HEK293 (cell line): Measurements from ENCODE around the gene PAK6.

Experiments
- SETDB1 ChIP-seq: IDR thresholded peaks from one replicate; pipeline ENCODE4 v1.6.1; 2017; ENCODE audit warnings: mild to moderate bottlenecking, low read length, moderate library complexity, mixed read lengths; ENCODE audit not compliant: insufficient read length
- ZBTB17 ChIP-seq: fragments of 450-650 bp; formaldehyde crosslinking; IDR thresholded peaks from 2 replicates; pipeline ENCODE4 v1.5.1; 2016; ENCODE audit warnings: missing biosample characterization, missing genetic modification characterization

GRCh38 chr15:40281057-40281800 lies 42.4 kb downstream of the PAK6 start:
- TF ChIP-seq ZBTB17 (tag by site-specific recombination) (no peak), SETDB1 (no peak)
